HG03378 (cell line): ENCODE data around the gene PPP1R3F.

Source experiments
- ATAC-seq: cut with Tn5 transposase; IDR thresholded peaks from one replicate; pipeline ENCODE4 v1.9.1; 2021; ENCODE audit warnings: mild to moderate bottlenecking, moderate library complexity; ENCODE audit not compliant: unreplicated experiment

PPP1R3F gene

DNA sequence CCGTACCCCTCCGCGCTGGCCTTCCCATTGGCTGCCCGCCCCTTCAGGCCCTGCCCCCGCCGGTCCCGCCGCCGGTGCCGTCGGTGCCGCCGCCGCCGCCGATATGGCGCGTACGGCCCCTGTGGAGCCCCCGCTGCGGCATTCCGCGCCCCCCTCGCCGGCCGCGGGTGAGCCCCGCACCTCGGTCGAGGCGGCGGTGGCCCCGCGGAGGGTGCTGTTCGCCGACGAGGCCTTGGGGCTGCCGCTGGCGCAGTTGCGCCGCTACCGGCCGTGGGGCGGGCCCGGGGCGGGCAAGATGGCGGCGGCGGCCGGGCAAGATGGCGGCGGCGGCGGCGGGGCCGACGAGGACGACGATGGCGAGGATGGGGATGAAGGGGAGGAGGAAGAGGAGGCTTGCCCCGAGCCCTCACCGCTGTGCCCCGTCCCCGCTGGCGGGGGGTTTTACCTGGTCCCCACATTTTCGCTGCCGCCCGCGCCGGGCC is at the start of gene PPP1R3F:
TSS of gene PPP1R3F (plus strand) at position 27 of the 482 bp plus-strand sequence. CDS start at position 104, 77 bp downstream.
- ATAC-seq, result no peak

DNA sequence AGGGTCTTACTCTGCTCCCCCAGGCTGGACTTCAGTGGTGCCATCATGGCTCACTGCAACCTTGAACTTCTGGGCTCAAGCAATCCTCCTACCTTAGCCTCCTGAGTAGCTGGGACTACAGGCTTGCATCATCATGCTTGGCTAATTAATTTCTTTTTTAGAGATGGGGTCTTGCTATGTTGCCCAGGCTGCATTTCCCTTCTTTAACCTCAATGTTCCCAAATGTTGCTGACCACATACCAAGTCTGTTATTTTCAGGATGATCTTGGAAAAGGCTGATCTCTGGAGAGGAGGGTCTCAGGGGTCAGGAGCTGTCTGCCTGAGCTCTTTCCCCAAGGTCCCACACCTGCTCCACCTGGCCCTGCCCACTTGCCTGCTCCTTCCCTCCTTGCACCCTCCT is 49.5 kb upstream of the PPP1R3F start:
- ATAC-seq, result no peak

DNA sequence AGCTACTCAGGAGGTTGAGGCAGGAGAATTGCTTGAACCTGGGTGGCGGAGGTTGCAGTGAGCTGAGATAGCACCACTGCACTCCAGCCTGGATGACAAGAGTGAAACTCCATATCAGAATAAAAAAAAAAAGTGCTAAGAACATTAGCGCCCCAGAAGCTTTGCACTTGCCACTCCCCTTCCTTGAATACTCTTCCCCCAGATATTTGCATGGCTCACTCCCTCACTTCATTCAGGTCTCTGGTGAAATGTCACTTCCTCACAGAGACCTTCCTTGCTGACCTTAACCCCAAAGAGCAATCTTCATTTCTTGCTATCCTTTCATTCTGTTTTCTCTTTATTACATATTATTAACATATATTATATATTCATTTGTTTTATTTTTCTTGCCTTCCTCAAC is 47.7 kb upstream of the PPP1R3F start:
- no peak for ATAC-seq

DNA sequence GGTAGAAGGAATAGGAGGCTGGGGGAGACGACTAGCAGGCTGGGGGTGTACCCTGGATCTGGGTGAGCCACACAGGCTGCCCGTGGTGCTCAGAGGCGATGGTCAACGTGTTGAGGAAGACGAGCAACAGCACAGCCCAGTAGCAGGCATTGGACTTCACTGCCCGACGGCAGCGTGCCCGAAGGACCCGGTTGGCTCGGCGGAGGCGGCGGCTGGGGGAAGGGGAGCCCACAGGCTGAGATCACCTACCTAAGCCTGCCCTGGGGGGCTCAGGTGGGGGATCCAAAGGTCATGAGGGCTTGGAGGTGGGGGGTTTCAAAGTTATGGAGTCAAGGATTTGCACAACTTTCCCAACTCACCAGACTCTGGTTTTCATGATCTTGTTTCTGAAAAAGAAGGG is 43.7 kb upstream of the PPP1R3F start:
- ATAC-seq, result no peak

DNA sequence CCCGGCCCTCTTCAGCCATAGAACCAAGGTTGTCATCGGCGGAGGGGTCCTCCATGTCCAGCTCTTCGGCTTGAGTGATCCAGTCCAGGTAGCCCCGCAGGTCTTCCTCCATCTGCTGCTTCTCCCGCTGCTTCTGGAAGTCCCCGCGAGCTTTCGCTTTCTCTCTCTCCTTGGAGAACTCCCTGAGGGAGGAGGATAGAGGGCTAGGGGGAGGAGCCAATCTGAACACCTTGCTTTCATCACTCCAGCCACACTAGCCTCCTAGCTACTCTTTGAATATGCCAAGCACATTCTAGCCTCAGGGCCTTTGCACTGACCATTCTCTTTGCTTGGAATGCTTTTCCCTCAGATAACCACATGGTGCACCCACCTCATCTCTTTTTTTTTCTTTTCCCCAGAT is 42.6 kb upstream of the PPP1R3F start:
- no peak for ATAC-seq

DNA sequence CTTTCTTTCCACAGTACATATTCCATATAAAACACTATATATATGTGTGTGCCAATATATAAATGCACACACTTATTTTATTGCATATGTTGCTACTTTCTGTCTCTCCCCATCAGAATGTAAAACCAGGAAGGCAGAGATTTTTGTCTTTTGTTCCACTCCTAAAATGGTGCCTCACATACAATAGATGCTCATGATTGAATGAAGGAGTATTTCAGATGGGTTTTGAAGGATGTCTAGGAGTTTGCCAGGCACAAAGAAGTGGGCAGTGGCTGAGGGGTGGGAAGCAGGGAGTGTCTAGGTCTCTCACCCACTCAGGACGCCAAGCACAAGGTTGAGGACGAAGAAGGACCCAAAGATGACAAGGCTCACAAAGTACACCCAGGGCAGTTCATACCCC is 41.9 kb upstream of the PPP1R3F start:
- ATAC-seq, result no peak

DNA sequence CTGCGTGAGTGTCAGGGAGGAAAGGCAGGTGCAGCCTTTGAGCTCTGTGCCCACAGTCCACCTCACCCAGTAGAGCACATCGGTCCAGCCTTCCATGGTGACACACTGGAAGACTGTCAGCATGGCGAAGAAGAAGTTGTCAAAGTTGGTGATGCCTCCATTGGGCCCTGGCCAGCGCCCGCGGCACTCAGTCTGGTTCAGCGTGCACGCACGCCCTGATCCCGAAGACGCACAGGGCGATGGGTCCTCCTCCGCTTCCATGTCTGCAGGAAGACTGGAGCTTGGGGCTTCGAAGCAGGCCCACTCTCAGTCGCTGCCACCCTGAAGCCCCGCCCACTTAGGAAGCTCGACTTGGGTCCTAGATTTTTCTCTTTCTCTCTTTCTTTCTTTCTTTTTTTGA is 41.4 kb upstream of the PPP1R3F start:
- no peak for ATAC-seq

DNA sequence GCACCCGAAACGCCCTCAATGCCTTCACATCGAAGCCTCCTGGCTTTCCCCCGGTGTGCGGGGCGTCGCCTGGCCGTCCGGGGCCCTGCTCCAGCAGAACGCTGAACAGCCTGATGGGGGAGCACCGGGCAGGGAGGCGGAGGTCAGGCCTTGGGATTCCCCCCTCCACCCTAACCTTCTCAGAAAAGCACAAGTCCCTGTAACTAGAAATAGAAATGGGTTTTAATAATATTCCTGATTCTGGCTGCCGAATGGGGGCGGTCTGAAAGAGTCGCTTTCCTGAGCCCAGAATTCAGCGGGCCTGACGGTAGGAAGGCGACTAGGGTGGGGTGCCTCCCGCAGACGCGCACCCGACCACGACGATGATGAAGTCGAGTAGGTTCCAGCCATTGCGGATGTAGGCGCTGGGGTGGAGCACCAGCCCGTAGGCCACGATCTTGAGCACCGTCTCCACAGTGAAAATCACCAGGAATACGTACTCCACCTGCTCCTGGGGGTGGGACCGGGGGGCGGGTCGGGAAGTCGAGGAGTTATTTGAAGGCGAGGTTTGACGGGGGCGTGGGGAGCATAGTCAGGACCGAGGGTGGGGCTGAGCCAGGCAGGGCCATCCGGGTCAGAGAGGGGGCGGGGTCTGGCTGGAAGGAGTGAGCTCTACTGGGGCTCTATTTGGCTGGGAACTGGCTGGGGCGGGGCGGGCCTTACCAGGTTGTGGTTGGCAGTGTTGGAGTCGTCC is 38.9 kb upstream of the PPP1R3F start:
- peak; percentile 41 for ATAC-seq

DNA sequence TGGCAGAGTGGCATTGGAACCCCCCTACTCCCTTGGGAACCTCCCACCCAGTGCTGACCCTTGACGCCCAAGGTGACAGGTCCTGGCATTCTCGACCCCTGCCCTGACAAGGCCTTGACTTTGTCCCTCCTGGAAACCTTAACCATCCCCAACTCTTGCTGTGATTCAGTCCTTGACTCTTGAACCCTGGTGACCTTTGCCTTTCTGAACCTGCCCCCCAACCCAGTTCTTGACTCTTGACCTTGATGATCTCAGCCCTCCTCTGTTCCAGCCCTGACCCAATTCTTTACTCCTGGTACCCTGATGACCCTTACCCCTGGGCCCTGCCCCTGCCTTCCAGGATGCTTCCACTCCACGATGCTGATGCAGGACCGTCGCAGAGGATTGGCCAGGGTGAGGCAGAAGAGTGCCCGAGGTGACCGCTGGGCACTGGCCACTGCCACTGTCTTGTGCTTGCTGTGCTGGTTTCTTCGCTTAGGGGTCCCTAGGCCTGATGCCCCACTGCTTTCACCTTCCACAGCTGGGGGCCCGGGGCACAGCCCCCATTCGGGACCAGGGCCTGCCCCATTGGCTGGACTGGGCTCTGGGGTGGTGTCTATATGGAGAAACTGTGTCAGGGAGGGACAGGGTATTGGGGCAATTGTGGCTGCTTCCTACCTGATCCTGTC is 38.1 kb upstream of the PPP1R3F start:
- no peak for ATAC-seq

- ATAC-seq, result no peak
Measured at GRCh38 chrX:49232525-49232924, 37.1 kb upstream of the PPP1R3F start.

DNA sequence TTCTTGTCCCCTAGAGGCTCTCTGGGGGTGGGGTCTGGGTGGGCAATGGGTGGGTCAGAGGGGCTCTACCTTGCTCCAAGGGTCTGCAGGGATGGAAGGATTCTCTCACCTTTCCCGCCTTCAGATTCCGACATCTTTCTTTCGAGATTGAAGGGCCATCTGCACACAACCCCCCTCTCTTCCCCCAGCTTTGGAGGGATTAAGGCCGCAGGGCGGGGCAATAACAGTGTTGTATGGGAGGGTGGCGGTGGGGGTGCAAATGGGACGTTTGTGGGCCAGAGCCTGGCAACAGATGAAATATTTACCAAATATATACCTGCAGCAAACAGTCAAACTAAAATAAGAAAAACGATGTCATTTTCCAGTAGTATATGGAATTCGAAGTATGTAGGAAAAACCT is 36.4 kb upstream of the PPP1R3F start, which contains the start of gene CACNA1F:
TSS of gene CACNA1F (minus strand) at position 165 of the 400 bp plus-strand sequence. CDS start at position 134, 31 bp downstream.
- no peak for ATAC-seq

DNA sequence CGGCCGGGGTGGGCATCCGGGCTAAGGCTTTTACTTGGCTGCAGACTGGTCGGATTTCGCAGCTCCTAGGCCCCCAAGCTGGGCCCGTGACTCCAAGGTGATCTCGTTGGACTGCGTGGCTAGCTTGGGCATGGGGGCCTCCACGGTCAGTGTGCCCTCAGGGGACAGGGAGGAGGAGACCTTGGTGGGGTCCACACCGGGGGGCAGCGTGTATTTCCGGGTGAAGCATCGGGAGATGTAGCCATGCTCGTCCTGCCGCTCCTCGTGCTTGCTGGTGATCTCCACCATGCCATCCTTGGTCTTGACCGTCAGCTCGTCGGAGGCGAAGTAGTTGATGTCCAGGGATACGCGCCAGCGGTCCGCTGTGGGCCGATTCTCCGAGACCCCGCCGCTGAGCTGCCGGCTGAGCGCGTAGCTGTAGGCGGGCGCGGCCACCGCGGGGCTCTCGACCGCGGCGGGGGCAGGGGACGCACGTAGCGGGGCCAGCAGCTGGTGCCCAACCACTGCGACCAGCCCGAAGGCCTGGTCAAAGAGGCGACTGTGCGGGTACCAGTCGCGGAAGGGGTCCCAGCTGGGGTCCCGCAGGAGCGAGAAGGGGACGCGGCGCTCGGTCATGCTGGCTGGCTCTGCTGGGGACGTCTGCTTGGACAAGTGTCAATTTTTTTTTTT is 35.6 kb upstream of the PPP1R3F start:
- ATAC-seq, result no peak

DNA sequence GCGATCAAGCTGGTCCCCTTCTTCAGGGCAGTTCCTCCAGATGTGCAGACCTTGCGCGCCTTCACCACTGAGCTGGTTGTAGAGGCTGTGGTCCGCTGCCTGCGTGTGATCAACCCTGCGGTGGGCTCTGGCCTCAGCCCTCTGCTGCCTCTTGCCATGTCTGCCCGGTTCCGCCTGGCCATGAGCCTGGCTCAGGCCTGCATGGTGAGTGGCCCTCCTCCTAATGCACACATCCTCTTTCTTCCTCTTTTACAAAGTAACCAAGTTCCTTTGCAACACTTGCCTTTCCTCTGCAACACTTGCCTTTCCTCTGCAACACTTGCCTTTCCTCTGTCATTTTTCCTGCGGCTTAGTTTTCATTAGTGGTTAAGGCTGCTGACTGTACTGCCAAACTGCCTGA is 32.5 kb upstream of the PPP1R3F start:
- ATAC-seq, result no peak

GRCh38 chrX:49238735-49239134 is 30.9 kb upstream of the PPP1R3F start:
- ATAC-seq, result no peak

DNA sequence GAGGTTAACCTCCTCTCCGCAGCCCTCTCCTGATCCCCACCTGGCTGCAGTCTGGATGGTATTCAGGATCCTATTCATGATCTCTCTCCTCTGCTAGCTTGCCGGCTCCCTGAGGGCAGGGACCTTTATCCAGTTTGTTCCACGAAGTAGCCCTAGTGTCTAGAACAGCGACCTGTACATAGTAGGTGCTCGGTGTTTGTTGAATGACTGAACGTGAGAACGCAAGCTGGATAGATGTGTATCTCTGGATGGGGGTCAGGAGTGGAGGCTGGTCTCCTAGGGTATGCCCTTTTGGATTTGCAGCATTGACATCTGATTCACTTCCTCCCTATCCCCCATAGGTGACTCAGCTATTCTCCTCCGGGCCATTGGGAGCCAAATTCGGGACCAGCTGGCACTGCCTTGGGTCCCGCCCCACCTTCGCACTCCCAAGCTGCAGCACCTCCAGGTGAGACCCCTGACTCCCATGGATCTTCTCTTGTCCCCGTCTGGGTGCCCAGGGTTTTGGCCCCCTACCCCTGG is 27.0 kb upstream of the PPP1R3F start:
- ATAC-seq, result no peak

GRCh38 chrX:49243166-49243565 is 26.4 kb upstream of the PPP1R3F start:
- no peak for ATAC-seq

- ATAC-seq, result no peak
Measured at GRCh38 chrX:49244207-49244606, 25.4 kb upstream of the PPP1R3F start.

GRCh38 chrX:49246541-49246940 is 23.1 kb upstream of the PPP1R3F start:
- ATAC-seq, result no peak

- no peak for ATAC-seq
Measured at GRCh38 chrX:49247346-49247745, 22.2 kb upstream of the PPP1R3F start.

GRCh38 chrX:49247916-49248811 is 21.4 kb upstream of the PPP1R3F start:
- no peak for ATAC-seq

DNA sequence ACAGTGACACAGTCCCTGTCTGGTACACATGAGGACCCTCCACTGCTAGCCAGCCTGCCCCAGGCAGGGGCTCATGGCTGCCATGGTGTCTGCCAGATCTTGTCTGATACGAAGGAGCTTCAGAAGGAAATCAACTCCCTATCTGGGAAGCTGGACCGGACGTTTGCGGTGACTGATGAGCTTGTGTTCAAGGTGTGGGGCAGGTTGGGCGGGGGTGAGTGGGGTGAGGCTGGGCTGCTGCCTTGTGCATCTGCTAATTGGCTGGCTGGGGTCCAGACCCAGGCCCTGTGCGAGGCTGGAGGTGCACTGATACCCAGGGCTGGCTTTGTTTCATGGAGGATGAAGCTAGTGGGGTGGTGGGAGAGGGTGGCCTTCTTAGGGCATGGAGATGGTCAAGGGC is 20.5 kb upstream of the PPP1R3F start:
- ATAC-seq, result no peak
